GM23338 (cell line): ENCODE results near the gene FAM110A. TPM values are rescaled to one million over a fixed set of nuclear protein-coding genes. Genes with fewer than 3 reads are reported as not detected.

Experiments
- ATAC-seq: fragments of 200-7000 bp; cut with Tn5 transposase; 3 replicates; pipeline ENCODE4 v1.9.1; 2020
- DNase-seq: peaks from one replicate; pipeline ENCODE4 v3.0.0-alpha.2; 2015; ENCODE audit warnings: low spot score
- H2AFZ ChIP-seq: fragments of 200-600 bp; sonication (generic); 2 replicates; pipeline ENCODE4 v1.8.0; 2016; ENCODE audit warnings: antibody characterized with exemption, mild to moderate bottlenecking, moderate library complexity
- H3F3A ChIP-seq: fragments of 200-600 bp; sonication (generic); replicated peaks from 2 replicates; pipeline ENCODE4 v1.8.0; 2017; ENCODE audit warnings: antibody characterized with exemption, mixed run types, low read depth
- H3K27ac ChIP-seq: fragments of 200-600 bp; sonication (generic); 2 replicates; pipeline ENCODE4 v1.6.1; 2016; ENCODE audit warnings: low read depth
- H3K27me3 ChIP-seq: fragments of 200-600 bp; sonication (generic); 2 replicates; pipeline ENCODE4 v1.8.0; 2016; ENCODE audit warnings: mild to moderate bottlenecking, mixed run types, moderate library complexity; ENCODE audit not compliant: insufficient read depth
- H3K36me3 ChIP-seq: fragments of 200-600 bp; sonication (generic); 2 replicates; pipeline ENCODE4 v1.8.0; 2016; ENCODE audit warnings: mild to moderate bottlenecking; ENCODE audit not compliant: insufficient read depth
- H3K4me1 ChIP-seq: fragments of 200-600 bp; sonication (generic); 2 replicates; pipeline ENCODE4 v1.8.0; 2016; ENCODE audit warnings: mild to moderate bottlenecking, moderate library complexity; ENCODE audit not compliant: insufficient read depth
- H3K4me2 ChIP-seq: fragments of 200-600 bp; sonication (generic); 2 replicates; pipeline ENCODE4 v1.7.1; 2017; ENCODE audit warnings: mixed run types
- H3K4me3 ChIP-seq: fragments of 200-600 bp; sonication (generic); 2 replicates; pipeline ENCODE4 v1.6.1; 2016; ENCODE audit warnings: mixed run types
- H3K79me2 ChIP-seq: fragments of 200-600 bp; sonication (generic); replicated peaks from 2 replicates; pipeline ENCODE4 v1.8.0; 2017; ENCODE audit warnings: mild to moderate bottlenecking; ENCODE audit not compliant: insufficient read depth
- H3K9me2 ChIP-seq: fragments of 200-600 bp; sonication (generic); 2 replicates; pipeline ENCODE4 v1.8.0; 2017; ENCODE audit not compliant: insufficient read depth
- H4K20me1 ChIP-seq: fragments of 200-600 bp; sonication (generic); replicated peaks from 2 replicates; pipeline ENCODE4 v1.8.0; 2017; ENCODE audit warnings: mild to moderate bottlenecking; ENCODE audit not compliant: insufficient read depth
- H3K27ac Mint-ChIP-seq: 2 replicates; pipeline ENCODE4 v1.8.0; 2020; ENCODE audit warnings: inconsistent platforms, mild to moderate bottlenecking, moderate library complexity, mixed read lengths
- H3K27me3 Mint-ChIP-seq: 3 replicates; pipeline ENCODE4 v1.8.0; 2022; ENCODE audit warnings: low read depth, mild to moderate bottlenecking, moderate library complexity, mixed read lengths, inconsistent platforms; ENCODE audit not compliant: insufficient read depth, poor library complexity
- H3K36me3 Mint-ChIP-seq: 3 replicates; pipeline ENCODE4 v1.8.0; 2021; ENCODE audit warnings: low read depth, mild to moderate bottlenecking, inconsistent platforms, moderate library complexity, mixed read lengths
- H3K4me1 Mint-ChIP-seq: 3 replicates; pipeline ENCODE4 v1.8.0; 2020; ENCODE audit warnings: mild to moderate bottlenecking, inconsistent platforms, mixed read lengths
- H3K4me3 Mint-ChIP-seq: 3 replicates; pipeline ENCODE4 v1.8.0; 2021; ENCODE audit warnings: moderate library complexity, mild to moderate bottlenecking, inconsistent platforms, mixed read lengths
- H3K9me3 Mint-ChIP-seq: 3 replicates; pipeline ENCODE4 v1.8.0; 2020; ENCODE audit warnings: moderate library complexity, mild to moderate bottlenecking, inconsistent platforms, mixed read lengths
- CREB1 ChIP-seq: fragments of 250-450 bp; sonication (Bioruptor Pico); IDR thresholded peaks from 2 replicates; pipeline ENCODE4 v1.5.0; 2020; ENCODE audit warnings: low read depth, mild to moderate bottlenecking, moderate library complexity
- ETS1 ChIP-seq: IDR thresholded peaks from 2 replicates; pipeline ENCODE4 v1.6.1; 2016; ENCODE audit warnings: antibody characterized with exemption
- EZH2 ChIP-seq: fragments of 200-600 bp; sonication (generic); IDR thresholded peaks from one replicate; pipeline ENCODE4 v1.8.0; 2017; ENCODE audit warnings: antibody characterized with exemption, mild to moderate bottlenecking, low read depth; ENCODE audit not compliant: unreplicated experiment
- EZH2phosphoT487 ChIP-seq: fragments of 200-600 bp; sonication (generic); IDR thresholded peaks from one replicate; pipeline ENCODE4 v1.8.1; 2018; ENCODE audit warnings: antibody characterized with exemption; ENCODE audit not compliant: unreplicated experiment
- JUNB ChIP-seq: IDR thresholded peaks from one replicate; pipeline ENCODE4 v1.6.1; 2016; ENCODE audit warnings: antibody characterized with exemption; ENCODE audit not compliant: unreplicated experiment
- NANOG ChIP-seq: IDR thresholded peaks from 2 replicates; pipeline ENCODE4 v1.6.1; 2016; ENCODE audit warnings: antibody characterized with exemption, borderline replicate concordance
- POLR2AphosphoS5 ChIP-seq: IDR thresholded peaks from 2 replicates; pipeline ENCODE4 v1.6.1; 2016; ENCODE audit warnings: antibody characterized with exemption, low read depth
- REST ChIP-seq: IDR thresholded peaks from one replicate; pipeline ENCODE4 v1.6.1; 2018; ENCODE audit warnings: antibody characterized with exemption; ENCODE audit not compliant: unreplicated experiment
- STAT1 ChIP-seq: IDR thresholded peaks from one replicate; pipeline ENCODE4 v1.6.1; 2016; ENCODE audit warnings: antibody characterized with exemption; ENCODE audit not compliant: unreplicated experiment
- ZNF114 ChIP-seq: fragments of 250-450 bp; sonication (Bioruptor Pico); IDR thresholded peaks from 2 replicates; pipeline ENCODE4 v1.5.0; 2020; ENCODE audit warnings: mild to moderate bottlenecking, moderate library complexity
- ZNF331 ChIP-seq: fragments of 250-450 bp; sonication (Bioruptor Pico); IDR thresholded peaks from 2 replicates; pipeline ENCODE4 v1.5.0; 2020; ENCODE audit warnings: low read depth, mild to moderate bottlenecking, moderate library complexity
- polyA plus RNA-seq: library from polyadenylated mRNA; unstranded; fragments of >200 nt; fragmentation: Nextera tagmentation; extraction: Ambion mirVana; gene quantifications from 2 replicates; pipeline ENCODE4 v1.2.1, GENCODE V29; 2016
- total RNA-seq: library from RNA; depleted of rRNA; stranded (reverse); fragments of >200 nt; shearing (Covaris generic); gene quantifications from 2 replicates; pipeline ENCODE4 v1.2.3, GENCODE V29; 2014
- TF ChIP-seq, protein P1 (sequence below), 2 experiments: fragments of 200-600 bp in 1 of 2; sonication (generic) in 1 of 2; conservative IDR thresholded peaks; 2 replicates each; pipeline versions ENCODE4 v1.5.1 to v1.6.1; 2016 to 2017; ENCODE audit warnings: antibody characterized with exemption in 2 of 2, low read depth in 2 of 2, mild to moderate bottlenecking in 2 of 2, moderate library complexity in 1 of 2

FAM110A gene
- total and polyA plus RNA-seq, 2 experiments from 2014 or later: 10.7 to 13.7 TPM

- TF ChIP-seq, protein P1, sequence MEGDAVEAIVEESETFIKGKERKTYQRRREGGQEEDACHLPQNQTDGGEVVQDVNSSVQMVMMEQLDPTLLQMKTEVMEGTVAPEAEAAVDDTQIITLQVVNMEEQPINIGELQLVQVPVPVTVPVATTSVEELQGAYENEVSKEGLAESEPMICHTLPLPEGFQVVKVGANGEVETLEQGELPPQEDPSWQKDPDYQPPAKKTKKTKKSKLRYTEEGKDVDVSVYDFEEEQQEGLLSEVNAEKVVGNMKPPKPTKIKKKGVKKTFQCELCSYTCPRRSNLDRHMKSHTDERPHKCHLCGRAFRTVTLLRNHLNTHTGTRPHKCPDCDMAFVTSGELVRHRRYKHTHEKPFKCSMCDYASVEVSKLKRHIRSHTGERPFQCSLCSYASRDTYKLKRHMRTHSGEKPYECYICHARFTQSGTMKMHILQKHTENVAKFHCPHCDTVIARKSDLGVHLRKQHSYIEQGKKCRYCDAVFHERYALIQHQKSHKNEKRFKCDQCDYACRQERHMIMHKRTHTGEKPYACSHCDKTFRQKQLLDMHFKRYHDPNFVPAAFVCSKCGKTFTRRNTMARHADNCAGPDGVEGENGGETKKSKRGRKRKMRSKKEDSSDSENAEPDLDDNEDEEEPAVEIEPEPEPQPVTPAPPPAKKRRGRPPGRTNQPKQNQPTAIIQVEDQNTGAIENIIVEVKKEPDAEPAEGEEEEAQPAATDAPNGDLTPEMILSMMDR (conservative IDR thresholded peaks at IDR 0.05; ENCODE audit: low read depth in 2 of 2): no peak
- TF ChIP-seq EZH2phosphoT487 (no peak), EZH2 (no peak), ZNF114 (CRISPR knock-in tag) (no peak)
Measured at GRCh38 chr20:839015-839414, 5.5 kb downstream of the FAM110A start (continued).

DNA sequence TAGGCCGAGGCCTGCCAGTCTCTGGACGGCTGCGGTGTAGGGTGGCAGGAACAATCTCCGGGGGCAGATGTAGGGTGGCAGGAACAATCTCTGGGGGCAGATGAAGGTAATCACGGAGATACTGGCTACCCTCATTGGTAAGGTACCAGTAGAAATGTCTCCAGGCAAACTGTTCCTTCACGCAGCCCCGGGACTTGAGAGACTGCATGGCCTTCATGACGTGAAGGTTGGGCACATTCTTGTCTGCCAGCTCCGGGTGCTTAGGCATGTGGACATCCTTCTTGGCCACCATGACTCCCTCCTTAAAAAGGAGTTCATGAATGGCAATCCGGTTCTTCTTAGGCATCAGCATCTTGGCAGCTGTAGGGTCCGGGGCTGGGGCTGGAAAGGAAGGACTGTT lies 6.1 kb downstream of the FAM110A start:
- no peak overlapping the region for H3K4me3 ChIP-seq
- H4K20me1 ChIP-seq: no peaks in the 10 kb centered on the region
- Mint-ChIP-seq H3K9me3 (peaks cover 4% of the 10 kb centered on the region; the same call in 2 of the 3 replicates), H3K4me1 (peaks cover 18% of the 10 kb centered on the region), H3K4me3 (no peak overlapping the region), H3K27me3 (peaks cover 29% of the 10 kb centered on the region), H3K27ac (no peak overlapping the region), H3K36me3 (no peaks in the 10 kb centered on the region)
- ATAC-seq: no peak
- H3K4me2 ChIP-seq: no peak overlapping the region
- no peak overlapping the region for H3K27ac ChIP-seq
- H3K79me2 ChIP-seq: no peaks in the 10 kb centered on the region
- DNase-seq: no peak
- no peak overlapping the region for H2AFZ ChIP-seq
- H3K27me3 ChIP-seq: peaks cover 46% of the 10 kb centered on the region
- H3F3A ChIP-seq: 0 out of 2 replicates have a peak, but pooled peaks cover 8% of the 10 kb centered on the region
- peaks cover 15% of the 10 kb centered on the region; the same call in 1 of the 2 replicates for H3K4me1 ChIP-seq
- H3K36me3 ChIP-seq: no peaks in the 10 kb centered on the region
- no peaks in the 10 kb centered on the region for H3K9me2 ChIP-seq
- no peak for TF ChIP-seq EZH2
- TF ChIP-seq EZH2phosphoT487: no peak
- no peak for TF ChIP-seq NANOG
- TF ChIP-seq CREB1 (CRISPR knock-in tag): no peak
- TF ChIP-seq ETS1: no peak
- no peak for TF ChIP-seq STAT1
- no peak for TF ChIP-seq ZNF331 (CRISPR knock-in tag)
- no peak for TF ChIP-seq ZNF114 (CRISPR knock-in tag)
- no peak for TF ChIP-seq REST
- no peak for TF ChIP-seq POLR2AphosphoS5
- no peak for TF ChIP-seq JUNB
- TF ChIP-seq, protein P1 (conservative IDR thresholded peaks at IDR 0.05; ENCODE audit: low read depth in 2 of 2): no peak
